NCI-H2196 (cell line): ENCODE results near the gene TMEM121.

Experiments used
- DNase-seq: peaks from one replicate; lab custom pipeline; 2025; ENCODE audit not compliant: unreplicated experiment; lab: John Stamatoyannopoulos, UW

TMEM121 gene

GRCh38 chr14:105497671-105498429 is 28.5 kb upstream of the TMEM121 start:
- no peak for DNase-seq

GRCh38 chr14:105498430-105499255 is 27.7 kb upstream of the TMEM121 start:
- DNase-seq = no peak

GRCh38 chr14:105499256-105500035 is 26.9 kb upstream of the TMEM121 start:
- no peak for DNase-seq

DNA sequence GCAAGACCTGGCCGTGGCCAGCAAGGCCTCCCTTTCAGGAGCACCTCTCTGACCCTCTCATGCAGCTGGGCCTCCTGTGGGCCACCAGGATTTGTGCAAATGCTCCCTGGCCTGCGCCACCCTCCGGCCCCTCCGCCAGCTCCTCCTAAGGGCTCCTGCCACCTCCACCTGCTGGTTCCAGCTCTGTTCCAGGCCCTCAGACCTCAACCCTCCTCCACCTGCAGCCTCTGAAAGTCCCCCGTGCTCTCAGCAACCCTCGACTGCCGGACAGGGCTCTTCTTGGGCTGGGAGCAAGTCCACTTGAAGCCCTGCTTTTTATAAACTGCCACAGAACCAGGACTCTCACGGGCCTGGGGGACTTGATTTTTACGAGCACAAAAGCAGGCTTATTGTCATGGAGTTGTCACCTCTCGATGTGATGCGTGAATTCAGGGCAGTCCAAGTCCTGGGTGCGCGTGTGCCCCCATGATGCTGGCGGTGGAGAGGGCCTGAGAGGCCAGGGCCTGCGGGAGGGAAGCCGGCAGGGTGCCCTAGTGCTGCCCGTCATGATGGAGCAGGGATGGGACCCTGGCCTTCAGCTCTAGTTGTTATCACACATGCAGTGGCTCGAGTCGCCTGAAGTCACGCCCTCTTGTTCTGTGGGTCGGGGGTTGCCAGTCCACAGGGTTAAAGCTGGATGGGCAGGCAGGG is 26.2 kb upstream of the TMEM121 start:
- DNase-seq = no peak

GRCh38 chr14:105500726-105501101 is 25.7 kb upstream of the TMEM121 start:
- DNase-seq = no peak

DNA sequence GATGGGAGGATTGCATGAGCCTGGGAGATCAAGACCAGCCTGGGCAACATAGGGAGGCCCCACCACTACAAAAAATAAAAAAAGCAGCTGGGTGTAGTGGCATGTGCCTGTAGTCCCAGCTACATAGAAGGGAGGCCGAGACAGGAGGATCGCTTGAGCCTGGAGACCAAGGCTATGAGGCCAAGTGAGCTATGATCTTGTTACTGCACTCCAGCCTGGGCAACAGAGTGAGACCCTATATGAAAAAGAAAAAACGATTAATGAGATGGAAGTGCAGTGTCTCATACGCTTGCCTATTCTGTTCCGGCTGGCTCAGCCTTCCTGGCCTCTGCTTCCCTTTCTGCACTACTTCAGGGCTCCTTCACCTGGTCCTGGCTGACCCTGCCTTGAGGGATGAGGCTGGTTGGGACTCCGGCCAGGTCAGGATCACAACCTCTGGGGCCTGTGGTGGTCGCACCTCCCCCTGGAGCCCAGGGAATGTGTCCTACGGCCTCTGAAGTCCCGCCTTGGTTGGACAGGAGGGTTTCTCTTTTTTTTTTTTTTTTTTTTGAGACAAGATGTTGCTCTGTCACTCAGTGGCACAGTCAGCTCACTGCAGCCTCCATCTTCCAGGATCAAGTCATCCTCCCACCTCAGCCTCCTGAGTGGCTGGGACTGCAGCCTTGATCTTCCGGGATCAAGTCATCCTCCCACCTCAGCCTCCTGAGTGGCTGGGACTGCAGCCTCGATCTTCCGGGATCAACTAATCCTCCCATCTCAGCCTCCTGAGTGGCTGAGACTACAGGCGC is 24.7 kb upstream of the TMEM121 start:
- DNase-seq = no peak

DNA sequence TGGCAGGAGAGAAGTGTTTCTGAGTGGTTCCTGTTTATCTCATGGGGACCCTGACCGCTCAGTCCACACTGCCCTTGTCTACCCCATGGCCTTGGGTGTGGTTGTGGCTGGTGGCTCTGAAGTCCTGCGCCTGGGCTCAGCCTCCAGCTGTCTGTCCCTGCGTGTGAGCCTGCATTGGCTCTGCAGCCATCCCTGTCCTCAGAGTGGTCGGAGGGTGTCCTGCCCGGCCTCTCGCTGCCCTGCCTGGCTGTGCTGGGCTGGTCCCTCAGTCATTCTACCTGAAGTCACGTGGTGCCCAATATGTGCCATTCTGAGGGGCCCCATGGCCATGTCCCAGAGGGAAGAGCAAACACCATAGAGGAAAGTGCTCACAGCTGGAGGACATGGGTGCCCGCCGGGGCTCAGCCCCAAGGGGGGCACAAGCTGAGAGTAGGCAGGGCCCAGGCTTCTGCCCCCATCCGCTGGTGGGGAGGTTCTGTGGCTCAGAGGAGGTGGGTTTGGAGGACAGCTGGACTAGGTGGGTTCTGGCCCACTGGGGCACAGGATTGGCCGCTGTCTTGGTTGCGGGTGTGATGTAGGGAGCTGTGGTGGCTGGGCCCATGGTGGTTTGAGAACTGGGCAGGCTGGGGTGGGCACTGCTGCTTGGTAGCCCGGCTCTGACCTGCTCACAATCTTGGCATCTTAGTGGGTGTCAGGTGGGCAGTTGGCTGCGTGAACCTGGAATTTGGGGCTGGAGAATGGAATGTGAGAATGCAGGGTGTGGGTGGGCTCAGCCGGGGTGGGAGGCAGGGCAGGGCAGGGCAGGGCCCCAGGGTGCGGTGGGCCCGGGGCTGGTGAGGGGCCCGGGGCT is 23.7 kb upstream of the TMEM121 start:
- no peak for DNase-seq

DNA sequence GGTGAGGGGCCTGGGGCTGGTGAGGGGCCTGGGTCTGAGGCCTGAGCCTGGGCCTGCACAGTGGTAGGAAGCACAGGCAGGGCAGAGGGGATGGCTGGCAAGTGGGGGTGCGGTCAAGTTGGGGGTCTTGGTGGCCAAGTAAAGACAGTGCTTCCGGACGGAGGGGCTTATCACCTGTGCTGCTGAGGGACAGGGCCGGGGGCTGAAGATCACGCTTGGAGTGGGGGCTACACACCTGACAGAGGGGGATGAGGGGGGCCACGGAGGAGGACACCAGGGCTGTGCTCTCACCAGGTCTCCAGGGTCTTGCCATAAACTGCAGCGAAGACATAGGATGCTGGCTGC is 23.1 kb upstream of the TMEM121 start:
- DNase-seq = no peak

DNA sequence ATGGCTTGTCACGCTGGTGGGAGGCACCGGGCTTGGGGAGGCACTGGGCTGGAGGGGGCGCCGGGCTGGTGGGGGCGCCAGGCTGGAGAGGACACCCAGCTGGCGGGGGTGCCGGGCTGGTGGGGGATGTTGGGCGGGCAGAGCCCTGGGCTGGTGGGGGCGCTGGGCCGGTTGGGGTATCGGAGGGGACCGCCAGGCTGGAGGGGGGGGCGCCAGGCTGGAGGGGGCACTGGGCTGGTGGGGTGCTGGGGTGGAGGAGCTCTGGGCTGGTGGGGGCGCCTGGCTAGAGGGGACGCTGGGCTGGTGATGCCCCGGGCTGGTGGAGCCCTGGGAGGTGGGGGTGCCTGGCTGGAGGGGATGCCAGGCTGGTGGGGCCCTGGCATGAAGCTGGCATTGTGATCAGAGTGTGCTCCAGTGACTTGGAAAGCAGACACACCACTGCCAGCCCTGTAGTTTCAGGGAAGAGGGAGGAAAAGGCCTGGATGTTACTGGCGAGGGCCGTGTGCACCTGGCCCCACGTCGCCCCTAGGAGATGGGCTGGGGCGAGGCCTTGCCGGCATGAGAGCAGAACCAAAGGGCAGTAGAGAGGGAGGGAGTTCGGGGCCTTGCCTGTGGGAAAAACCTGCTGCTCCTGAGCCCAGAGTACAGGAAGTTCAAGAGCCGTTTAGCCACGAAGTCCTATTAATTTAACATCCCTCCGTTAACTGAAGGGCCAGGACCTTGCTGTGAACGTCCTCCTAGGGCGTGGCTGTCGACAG is 22.3 kb upstream of the TMEM121 start:
- no peak for DNase-seq

- DNase-seq = no peak
Observed at GRCh38 chr14:105505101-105505500, 21.3 kb upstream of the TMEM121 start.

GRCh38 chr14:105507247-105507646 is 19.1 kb upstream of the TMEM121 start:
- no peak for DNase-seq

GRCh38 chr14:105508069-105508468 is 18.3 kb upstream of the TMEM121 start:
- no peak for DNase-seq

GRCh38 chr14:105508601-105509000 is 17.8 kb upstream of the TMEM121 start:
- DNase-seq = no peak

DNA sequence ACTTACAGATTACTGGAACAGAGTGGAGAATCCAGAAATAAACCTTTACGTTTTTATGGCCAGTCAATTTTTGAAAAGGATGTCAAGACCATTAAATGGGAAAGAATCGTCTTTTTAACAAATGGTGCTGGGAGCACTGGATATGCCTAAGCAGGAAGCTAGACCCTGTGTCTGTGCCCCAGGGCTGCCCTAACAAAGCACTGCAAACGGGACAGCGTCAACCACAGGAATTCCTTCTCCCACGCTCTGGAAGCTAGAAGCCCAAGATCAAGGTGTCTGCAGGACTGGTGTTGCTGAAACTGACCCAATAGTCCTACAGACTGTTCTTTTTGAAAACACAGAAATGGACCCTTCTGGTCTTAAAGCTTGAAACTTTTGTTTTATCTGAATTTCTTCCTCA is 9.3 kb upstream of the TMEM121 start:
- DNase-seq = no peak

DNA sequence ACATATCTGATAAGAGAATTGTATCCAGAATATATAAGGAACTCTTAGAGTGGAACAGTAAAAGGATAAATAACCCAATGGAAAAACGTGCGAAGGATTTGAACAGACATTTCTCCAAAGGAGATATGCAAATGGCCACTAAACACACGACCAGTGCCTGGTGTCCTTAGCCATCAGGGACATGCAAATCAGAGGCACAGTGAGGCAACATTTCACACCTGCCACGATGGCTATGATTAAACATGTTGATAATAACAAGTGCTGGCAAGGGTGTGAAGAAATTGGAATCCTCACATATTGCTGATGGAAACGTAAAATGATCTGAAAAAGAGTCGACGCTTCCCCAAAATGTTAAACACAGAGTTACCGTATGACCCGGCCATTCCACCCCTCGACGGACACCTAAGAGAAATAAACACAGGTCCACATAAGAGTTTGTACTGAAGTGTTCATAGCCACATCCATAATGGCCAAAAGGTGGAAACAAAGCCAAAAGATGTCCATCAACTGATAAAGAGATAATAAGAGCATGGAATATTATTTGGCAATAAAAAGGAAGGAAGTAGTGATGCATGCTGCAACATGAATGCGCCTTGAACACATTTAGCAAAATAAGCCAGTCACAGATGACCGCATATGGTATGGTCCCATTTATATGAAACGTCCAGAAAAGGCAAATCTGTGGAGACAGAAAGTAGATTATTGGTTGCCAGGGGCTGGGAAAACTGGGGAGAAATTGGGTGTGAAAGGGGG is 6.3 kb upstream of the TMEM121 start:
- no peak for DNase-seq

DNA sequence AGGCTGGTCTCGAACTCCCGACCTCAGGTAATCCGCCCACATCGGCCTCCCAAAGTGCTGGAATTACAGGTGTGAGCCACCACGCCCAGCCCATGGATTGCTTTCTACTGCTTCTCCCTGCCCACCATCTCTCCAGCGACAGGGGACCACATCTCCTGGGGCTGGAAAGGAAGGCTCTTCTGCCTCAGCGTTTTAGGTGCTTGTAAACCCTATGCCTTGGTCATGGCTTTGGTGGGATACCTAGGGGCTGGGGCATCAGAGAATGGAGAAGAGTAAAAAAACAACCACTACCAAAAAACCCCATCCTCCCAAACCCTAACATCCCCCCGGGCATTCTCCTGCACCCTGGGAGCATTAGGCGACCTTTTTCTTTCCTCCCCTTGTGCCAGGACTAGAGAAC is 1.1 kb upstream of the TMEM121 start:
- no peak for DNase-seq

DNA sequence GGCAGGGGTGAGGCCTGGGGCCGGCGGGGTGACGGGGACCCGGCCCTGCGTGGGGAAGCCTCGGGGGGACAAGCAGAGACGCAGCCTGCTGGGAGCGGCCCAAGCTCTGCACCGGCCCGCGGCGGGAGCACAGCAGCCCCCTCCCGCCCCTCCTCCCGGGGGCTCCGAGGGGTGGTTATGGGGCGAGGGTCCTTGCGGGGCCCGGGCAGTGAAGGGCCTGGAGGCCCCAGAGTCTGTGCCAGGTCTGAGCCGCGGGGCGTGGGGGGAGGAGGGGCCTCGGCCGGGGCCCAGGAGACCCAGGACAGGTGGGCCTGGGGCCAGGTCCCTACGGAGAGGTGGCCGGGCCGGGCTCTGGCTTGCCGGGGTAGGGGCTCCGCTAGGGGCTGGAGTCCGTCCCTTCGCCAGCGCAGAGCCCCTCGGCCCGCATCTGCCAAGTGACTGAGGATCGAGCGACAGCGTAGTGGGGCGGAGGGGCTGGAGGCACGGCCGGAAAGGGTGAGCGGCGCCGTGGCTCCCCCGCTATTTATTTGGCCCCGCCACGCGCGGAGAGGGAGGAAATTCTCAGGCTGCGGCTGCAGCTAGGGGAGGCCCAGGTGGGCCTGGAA is 495 bp downstream of the TMEM121 start:
- DNase-seq = no peak

DNA sequence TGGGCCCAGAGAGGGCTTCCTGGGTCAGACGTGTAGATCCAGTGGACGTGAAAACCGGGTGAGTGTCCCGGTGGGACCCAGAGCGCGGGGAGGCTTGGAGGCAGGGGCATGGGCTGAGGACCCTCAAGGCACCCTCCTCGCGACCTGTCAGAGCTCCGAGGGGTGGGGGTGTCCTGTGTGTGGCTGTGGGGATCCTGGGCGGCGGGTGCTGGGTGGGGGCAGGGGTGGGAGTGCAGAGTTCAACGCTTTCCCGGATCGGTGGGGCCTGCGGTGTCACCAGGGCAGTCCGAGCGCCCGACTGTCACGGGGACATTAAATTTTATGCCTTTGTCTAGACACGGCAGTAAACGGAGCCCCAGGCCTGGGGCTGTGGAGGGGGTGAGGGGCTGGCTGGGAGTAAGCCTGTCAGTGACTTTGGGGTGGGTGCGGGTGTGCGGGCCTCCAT is 1.0 kb downstream of the TMEM121 start:
- DNase-seq = no peak
